ENCODE data around the gene RASIP1.
"Not testable (repeated sequence)": the region's sequence is repeated elsewhere in the genome, so short reads cannot be mapped to it uniquely, and the experiment has no call there.

Gene RASIP1

GRCh38 chr19:48713864-48714755, 26.3 kb downstream of the RASIP1 start:
- in situ Hi-C loops (cut with HindIII; ENCODE audit: low sequenced_read_pairs), result no loop called here

GRCh38 chr19:48713041-48713863, 27.2 kb downstream of the RASIP1 start:
- in situ Hi-C loops (cut with HindIII; ENCODE audit: low sequenced_read_pairs), result no loop called here

GRCh38 chr19:48711106-48711662, 29.2 kb downstream of the RASIP1 start:
- in situ Hi-C loops (cut with HindIII; ENCODE audit: low sequenced_read_pairs), result no loop called here

DNA sequence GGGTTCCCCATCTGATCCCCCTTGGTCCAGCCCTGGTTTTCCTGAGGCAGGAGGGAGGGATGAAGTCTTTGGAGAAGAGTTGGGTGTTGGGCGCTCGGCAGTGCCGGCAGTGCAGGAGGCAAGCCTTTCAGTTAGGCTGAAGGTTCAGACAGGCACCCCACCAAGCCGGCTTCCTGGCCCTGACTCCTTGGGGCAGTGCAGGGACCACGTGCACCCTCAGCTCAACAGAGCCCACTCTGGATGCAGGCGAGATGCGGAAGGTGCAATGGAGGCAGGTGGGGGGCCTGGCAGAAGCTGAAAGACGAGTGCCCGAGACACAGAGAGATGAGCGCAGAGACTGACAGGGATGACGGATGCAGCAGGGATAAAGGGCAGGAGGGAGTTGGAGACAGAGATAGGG, 31.9 kb downstream of the RASIP1 start:
- in situ Hi-C loops (cut with HindIII; ENCODE audit: low sequenced_read_pairs), result no loop called here

GRCh38 chr19:48705431-48705830, 35.0 kb downstream of the RASIP1 start:
- in situ Hi-C loops (cut with HindIII; ENCODE audit: low sequenced_read_pairs), result no loop called here

DNA sequence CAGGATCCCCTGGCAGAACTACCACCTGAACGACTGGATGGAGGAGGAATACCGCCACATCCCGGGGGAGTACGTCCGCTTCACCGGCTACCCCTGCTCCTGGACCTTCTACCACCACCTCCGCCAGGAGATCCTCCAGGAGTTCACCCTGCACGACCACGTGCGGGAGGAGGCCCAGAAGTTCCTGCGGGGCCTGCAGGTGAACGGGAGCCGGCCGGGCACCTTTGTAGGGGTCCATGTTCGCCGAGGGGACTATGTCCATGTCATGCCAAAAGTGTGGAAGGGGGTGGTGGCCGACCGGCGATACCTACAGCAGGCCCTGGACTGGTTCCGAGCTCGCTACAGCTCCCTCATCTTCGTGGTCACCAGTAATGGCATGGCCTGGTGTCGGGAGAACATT, 37.1 kb downstream of the RASIP1 start:
- in situ Hi-C loops (cut with HindIII; ENCODE audit: low sequenced_read_pairs), result no loop called here

DNA sequence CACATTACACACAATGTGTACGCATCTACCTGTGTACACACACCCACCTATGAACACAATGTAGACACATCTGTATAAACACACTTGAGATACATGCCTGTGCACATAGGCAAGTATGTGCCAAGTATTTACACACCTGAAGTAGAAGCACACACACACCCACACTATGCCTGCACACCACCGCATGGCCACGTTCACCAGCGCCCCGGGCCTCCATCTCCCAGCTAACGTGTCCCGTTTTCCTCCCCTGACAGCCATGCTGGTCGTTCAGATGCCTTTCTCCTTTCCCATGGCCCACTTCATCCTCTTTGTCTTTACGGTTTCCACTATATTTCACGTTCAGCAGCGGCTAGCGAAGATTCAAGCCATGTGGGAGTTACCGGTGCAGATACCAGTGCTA, 37.7 kb downstream of the RASIP1 start:
- in situ Hi-C loops (cut with HindIII; ENCODE audit: low sequenced_read_pairs), result no loop called here

DNA sequence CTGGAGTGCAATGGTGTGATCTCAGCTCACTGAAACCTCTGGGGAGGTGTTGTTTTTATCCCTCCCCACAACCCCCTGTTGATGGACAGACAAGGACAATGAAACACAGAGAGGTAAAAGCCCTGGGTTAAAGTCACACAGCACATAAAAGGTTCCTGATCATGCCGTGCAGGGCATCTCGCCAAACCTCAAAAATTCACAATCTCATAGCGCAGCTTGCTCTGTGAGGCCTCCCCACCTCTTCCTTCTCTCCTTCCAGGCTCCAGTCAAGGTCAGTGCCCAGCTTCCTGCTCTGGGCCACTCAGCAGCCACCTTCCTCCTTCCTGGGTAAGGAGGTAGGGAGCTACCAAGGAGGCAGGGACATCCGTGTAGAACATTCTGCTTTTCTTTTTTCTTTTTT, 42.4 kb downstream of the RASIP1 start:
- in situ Hi-C loops (cut with HindIII; ENCODE audit: low sequenced_read_pairs), result no loop called here

DNA sequence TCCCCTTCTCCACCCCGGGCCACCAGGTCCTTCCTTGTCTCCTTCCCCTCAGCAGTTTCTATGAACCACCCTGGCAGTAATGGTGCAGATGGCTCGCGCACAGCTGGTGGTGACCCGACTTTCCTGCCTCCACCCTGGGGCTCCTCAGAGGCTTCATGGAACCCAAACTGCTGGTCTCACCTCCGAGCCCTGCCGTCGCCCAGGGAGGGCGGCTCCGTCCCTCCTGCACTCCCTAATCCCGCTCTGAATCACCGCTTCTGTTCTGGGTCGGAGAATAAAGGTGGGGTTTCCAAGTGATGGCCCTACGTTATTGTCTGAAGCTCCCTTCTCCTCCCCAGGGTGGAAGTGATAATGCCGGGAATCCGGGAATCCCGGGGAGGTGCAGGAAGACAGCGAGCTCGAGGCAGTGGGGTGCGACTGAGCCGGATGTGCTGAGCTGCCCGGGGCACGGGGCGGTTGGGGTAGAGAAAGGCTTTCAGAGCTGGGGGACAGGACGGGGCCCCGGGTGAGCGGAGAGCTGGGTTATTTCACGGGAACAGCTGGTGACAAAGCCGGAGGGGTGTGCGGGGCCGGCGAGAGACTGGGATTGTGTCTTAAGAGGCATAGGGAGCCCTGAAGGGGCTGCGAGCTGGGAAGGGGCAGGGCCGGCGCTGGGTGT, 43.9 kb downstream of the RASIP1 start:
- in situ Hi-C loops (cut with HindIII; ENCODE audit: low sequenced_read_pairs), result no loop called here

GRCh38 chr19:48695743-48696352, 44.6 kb downstream of the RASIP1 start, which contains the start of gene FUT2:
Gene FUT2 (plus strand): TSS chr19:48695971. CDS start chr19:48702957, 6,986 bp downstream.
- in situ Hi-C loops (cut with HindIII; ENCODE audit: low sequenced_read_pairs), result no loop called here

DNA sequence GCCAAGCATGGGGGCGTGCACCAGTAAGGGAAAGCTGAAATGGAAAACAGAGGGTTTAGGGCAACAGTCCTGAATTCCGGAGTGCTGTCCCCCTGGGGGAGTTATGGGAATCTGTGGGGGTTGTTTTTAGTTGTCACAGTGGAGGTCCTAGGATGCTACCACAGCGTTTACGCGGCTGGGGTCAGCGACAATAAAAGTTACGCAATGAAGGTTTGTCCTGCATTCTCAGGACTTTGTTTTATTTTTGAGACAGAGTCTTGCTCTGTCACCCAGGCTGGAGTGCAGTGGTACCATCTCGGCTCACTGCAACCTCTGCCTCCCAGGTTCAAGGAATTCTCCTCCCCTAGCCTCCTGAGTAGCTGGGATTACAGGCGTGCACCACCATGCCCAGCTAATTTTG, 46.8 kb downstream of the RASIP1 start:
- in situ Hi-C loops (cut with HindIII; ENCODE audit: low sequenced_read_pairs), result not testable (repeated sequence)

- in situ Hi-C loops (cut with HindIII; ENCODE audit: low sequenced_read_pairs), result no loop called here
Measured at GRCh38 chr19:48689449-48689848, 51.0 kb downstream of the RASIP1 start.

GRCh38 chr19:48687776-48688175, 52.6 kb downstream of the RASIP1 start:
- in situ Hi-C loops (cut with HindIII; ENCODE audit: low sequenced_read_pairs), result no loop called here

DNA sequence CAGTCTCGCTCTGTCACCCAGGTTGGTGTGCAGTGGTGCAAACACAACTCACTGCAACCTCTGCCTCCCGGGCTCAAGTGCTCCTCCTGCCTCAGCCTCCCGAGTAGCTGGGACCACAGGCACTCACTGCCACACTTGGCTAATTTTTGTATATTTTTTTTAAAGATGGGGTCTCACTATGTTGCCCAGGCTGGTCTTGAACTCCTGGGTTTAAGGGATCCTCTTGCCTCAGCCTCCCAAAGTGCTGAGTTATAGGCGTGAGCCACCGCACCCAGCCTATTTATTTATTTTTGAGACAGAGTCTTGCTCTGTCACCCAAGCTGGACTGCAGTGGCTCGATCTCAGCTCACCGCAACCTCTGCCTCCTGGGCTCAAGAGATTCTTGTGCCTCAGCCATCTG, 53.8 kb downstream of the RASIP1 start:
- in situ Hi-C loops (cut with HindIII; ENCODE audit: low sequenced_read_pairs), result not testable (repeated sequence)

GRCh38 chr19:48686088-48686487, 54.3 kb downstream of the RASIP1 start:
- in situ Hi-C loops (cut with HindIII; ENCODE audit: low sequenced_read_pairs), result no loop called here

GRCh38 chr19:48685583-48685982, 54.8 kb downstream of the RASIP1 start:
- in situ Hi-C loops (cut with HindIII; ENCODE audit: low sequenced_read_pairs), result no loop called here

- in situ Hi-C loops (cut with HindIII; ENCODE audit: low sequenced_read_pairs), result no loop called here
Measured at GRCh38 chr19:48683349-48683748, 57.1 kb downstream of the RASIP1 start.

GRCh38 chr19:48681127-48681470, 59.3 kb downstream of the RASIP1 start:
- in situ Hi-C loops (cut with HindIII; ENCODE audit: low sequenced_read_pairs), result no loop called here

GRCh38 chr19:48680436-48681126, 59.8 kb downstream of the RASIP1 start:
- in situ Hi-C loops (cut with HindIII; ENCODE audit: low sequenced_read_pairs), result no loop called here

DNA sequence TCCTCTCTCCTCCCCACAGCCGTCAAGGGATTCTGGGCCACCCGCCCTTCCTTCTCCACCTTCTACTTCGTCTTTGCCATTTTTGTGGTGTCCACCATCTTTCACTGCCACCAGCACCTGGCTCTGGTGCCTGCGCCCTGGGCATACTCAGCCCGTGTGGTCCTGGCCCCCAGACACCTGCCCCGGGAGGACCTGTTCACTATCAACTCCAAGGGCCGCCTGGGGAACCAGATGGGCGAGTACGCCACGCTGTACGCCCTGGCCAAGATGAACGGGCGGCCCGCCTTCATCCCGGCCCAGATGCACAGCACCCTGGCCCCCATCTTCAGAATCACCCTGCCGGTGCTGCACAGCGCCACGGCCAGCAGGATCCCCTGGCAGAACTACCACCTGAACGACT, 60.4 kb downstream of the RASIP1 start:
- in situ Hi-C loops (cut with HindIII; ENCODE audit: low sequenced_read_pairs), result not testable (repeated sequence)

Data from DLD1 (cell line).